DND-41 (cell line): ENCODE data around the gene AKR1C2.

Experiments
- CTCF ChIP-seq: IDR thresholded peaks from 2 replicates; pipeline ENCODE4 v1.5.1; 2012; ENCODE audit warnings: borderline replicate concordance, low read length, moderate library complexity, mild to moderate bottlenecking; ENCODE audit not compliant: poor library complexity, severe bottlenecking; ENCODE audit errors: extremely low read depth
- EZH2 ChIP-seq: IDR thresholded peaks from 3 replicates; pipeline ENCODE4 v1.6.1; 2012; ENCODE audit warnings: borderline replicate concordance, low read depth, mild to moderate bottlenecking, moderate library complexity, low read length, inconsistent platforms; ENCODE audit not compliant: severe bottlenecking

DNA sequence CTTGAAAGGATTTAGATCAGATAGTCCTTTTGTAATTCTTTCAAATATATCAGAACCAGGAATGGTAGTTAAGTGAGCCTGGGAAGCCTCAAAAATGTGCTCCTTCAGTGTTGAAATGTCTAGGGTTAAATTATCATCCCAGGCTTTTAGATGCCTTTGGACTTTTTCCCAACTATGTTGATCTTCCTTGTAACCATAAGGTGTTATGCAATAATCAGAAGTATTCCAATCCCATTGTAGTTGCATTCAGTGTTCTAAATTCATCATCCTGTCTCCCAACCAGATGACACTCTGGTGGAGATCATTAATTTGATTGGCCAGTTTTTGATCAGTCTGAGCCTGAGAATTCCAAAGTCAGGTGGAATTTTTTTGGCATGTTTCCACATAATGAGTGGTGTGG lies 35.1 kb upstream of the AKR1C2 start:
- TF ChIP-seq CTCF (no peak), EZH2 (no peak)
